Testis (tissue), 2 donors: ENCODE measurements around the gene PITPNM3.

Source experiments
- POLR2A ChIP-seq: fragments of 450-650 bp; IDR thresholded peaks from one replicate; pipeline ENCODE4 v1.6.1; 2017; ENCODE audit warnings: antibody characterized with exemption, mild to moderate bottlenecking, moderate library complexity
- TF ChIP-seq, protein P1 (sequence below), 3 experiments: fragments of 450-650 bp in 2 of 3; fragments of 200-600 bp in 1 of 3; sonication (generic) in 1 of 3; IDR thresholded peaks; one replicate each; pipeline ENCODE4 v1.5.1; 2016 to 2019; ENCODE audit warnings: antibody characterized with exemption in 3 of 3, mild to moderate bottlenecking in 2 of 3, moderate library complexity in 1 of 3

DNA sequence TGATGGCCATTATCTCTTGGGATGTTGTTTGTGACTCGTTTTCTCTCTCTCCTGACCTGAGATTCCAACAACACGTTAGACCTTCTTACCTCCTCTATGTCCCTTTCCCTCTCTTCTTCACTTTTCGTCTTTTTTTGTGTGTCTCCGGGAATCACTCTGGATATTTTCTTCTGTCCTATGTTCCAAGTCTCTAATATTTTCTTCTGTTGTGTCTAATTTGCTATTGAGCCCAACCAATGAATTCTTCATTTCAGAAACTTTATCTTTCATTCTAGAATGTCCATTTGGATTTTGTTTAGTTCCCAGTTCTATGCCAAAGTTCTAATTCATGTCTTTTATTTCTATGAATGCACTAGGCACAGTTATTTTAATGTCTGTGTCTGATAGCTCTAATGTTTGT lies 27.1 kb upstream of the PITPNM3 start:
- TF ChIP-seq, protein P1, sequence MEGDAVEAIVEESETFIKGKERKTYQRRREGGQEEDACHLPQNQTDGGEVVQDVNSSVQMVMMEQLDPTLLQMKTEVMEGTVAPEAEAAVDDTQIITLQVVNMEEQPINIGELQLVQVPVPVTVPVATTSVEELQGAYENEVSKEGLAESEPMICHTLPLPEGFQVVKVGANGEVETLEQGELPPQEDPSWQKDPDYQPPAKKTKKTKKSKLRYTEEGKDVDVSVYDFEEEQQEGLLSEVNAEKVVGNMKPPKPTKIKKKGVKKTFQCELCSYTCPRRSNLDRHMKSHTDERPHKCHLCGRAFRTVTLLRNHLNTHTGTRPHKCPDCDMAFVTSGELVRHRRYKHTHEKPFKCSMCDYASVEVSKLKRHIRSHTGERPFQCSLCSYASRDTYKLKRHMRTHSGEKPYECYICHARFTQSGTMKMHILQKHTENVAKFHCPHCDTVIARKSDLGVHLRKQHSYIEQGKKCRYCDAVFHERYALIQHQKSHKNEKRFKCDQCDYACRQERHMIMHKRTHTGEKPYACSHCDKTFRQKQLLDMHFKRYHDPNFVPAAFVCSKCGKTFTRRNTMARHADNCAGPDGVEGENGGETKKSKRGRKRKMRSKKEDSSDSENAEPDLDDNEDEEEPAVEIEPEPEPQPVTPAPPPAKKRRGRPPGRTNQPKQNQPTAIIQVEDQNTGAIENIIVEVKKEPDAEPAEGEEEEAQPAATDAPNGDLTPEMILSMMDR (IDR thresholded peaks at IDR 0.05) = no peak
- no peak for TF ChIP-seq POLR2A
